K562 (cell line): Measurements from ENCODE around the gene FARP1. TPM values are rescaled to one million over a fixed set of nuclear protein-coding genes. Genes with fewer than 3 reads are reported as not detected.

ENCODE experiments used
- ARID1B ChIP-seq: fragments of 450-650 bp; IDR thresholded peaks from 2 replicates; pipeline ENCODE4 v1.6.1; 2016; ENCODE audit warnings: antibody characterized with exemption, mild to moderate bottlenecking, inconsistent platforms
- BCLAF1 ChIP-seq, 2 experiments: fragments of 450-650 bp in 1 of 2; IDR thresholded peaks; 2 replicates each; pipeline ENCODE4 v1.6.1; 2011 to 2017; ENCODE audit warnings: low read depth in 2 of 2, antibody characterized with exemption in 1 of 2, borderline replicate concordance in 1 of 2, low read length in 1 of 2, mild to moderate bottlenecking in 1 of 2, mixed read lengths in 1 of 2; ENCODE audit not compliant: control insufficient read depth in 1 of 2
- CREM ChIP-seq: IDR thresholded peaks from 2 replicates; pipeline ENCODE4 v1.6.1; 2014; ENCODE audit warnings: antibody characterized with exemption, low read depth
- DDX20 ChIP-seq: fragments of 450-650 bp; IDR thresholded peaks from 2 replicates; pipeline ENCODE4 v1.6.1; 2016; ENCODE audit warnings: missing genetic modification characterization, low read depth, mild to moderate bottlenecking, missing compliant biosample characterization, moderate library complexity
- DPF2 ChIP-seq: fragments of 450-650 bp; IDR thresholded peaks from 2 replicates; pipeline ENCODE4 v1.6.1; 2016
- ETV5 ChIP-seq: sonication (generic); formaldehyde crosslinking; IDR thresholded peaks from 2 replicates; pipeline ENCODE4 v1.4.0; 2020; ENCODE audit warnings: low read depth, mild to moderate bottlenecking, missing genetic modification reagents
- GTF2F1 ChIP-seq: IDR thresholded peaks from 2 replicates; pipeline ENCODE4 v1.6.1; 2011; ENCODE audit warnings: low read depth, low read length, improper control_type of control experiment
- HDAC6 ChIP-seq: IDR thresholded peaks from 2 replicates; pipeline ENCODE4 v1.6.1; 2012; ENCODE audit warnings: low read depth, mild to moderate bottlenecking, control low read depth, inconsistent platforms, low read length, moderate library complexity
- JUND ChIP-seq, 2 experiments: IDR thresholded peaks; 2 replicates in 1 of 2; 3 replicates in 1 of 2; pipeline ENCODE4 v1.6.1; 2011; ENCODE audit warnings: borderline replicate concordance in 2 of 2, low read depth in 2 of 2, low read length in 2 of 2, improper control_type of control experiment in 1 of 2, missing biosample characterization in 1 of 2, missing genetic modification characterization in 1 of 2, missing genetic modification reagents in 1 of 2
- MAFF ChIP-seq: IDR thresholded peaks from 2 replicates; pipeline ENCODE4 v1.6.1; 2012; ENCODE audit warnings: low read length, improper control_type of control experiment
- MEIS2 ChIP-seq: fragments of 450-650 bp; IDR thresholded peaks from 2 replicates; pipeline ENCODE4 v1.6.1; 2014; ENCODE audit warnings: mild to moderate bottlenecking; ENCODE audit not compliant: partially characterized antibody
- NFATC3 ChIP-seq: fragments of 450-650 bp; IDR thresholded peaks from 2 replicates; pipeline ENCODE4 v1.6.1; 2017; ENCODE audit warnings: mild to moderate bottlenecking
- NR1H2 ChIP-seq: sonication (generic); formaldehyde crosslinking; IDR thresholded peaks from 2 replicates; pipeline ENCODE4 v1.4.0; 2020; ENCODE audit warnings: mild to moderate bottlenecking, missing genetic modification reagents
- RBM34 ChIP-seq: fragments of 200-400 bp; formaldehyde crosslinking; IDR thresholded peaks from 2 replicates; pipeline ENCODE4 v1.6.1; 2018; ENCODE audit warnings: low read length, borderline replicate concordance; ENCODE audit not compliant: insufficient read depth
- TAF1 ChIP-seq: IDR thresholded peaks from 2 replicates; pipeline ENCODE4 v1.6.1; 2011; ENCODE audit warnings: mild to moderate bottlenecking, low read length, moderate library complexity; ENCODE audit not compliant: insufficient read depth, control insufficient read depth, severe bottlenecking; ENCODE audit errors: extremely low read depth
- ZBTB11 ChIP-seq, 3 experiments: fragments of 200-800 bp in 1 of 3; fragments of 250-450 bp in 1 of 3; fragments of 450-650 bp in 1 of 3; sonication (Bioruptor Pico) in 1 of 3; sonication (Bioruptor generic) in 1 of 3; formaldehyde crosslinking in 1 of 3; IDR thresholded peaks; 2 replicates each; pipeline versions ENCODE4 v1.6.1 to v1.8.0; 2016 to 2022; ENCODE audit warnings: mild to moderate bottlenecking in 2 of 3, missing genetic modification characterization in 2 of 3, missing compliant biosample characterization in 1 of 3, moderate library complexity in 1 of 3
- ZFP91 ChIP-seq: sonication (generic); formaldehyde crosslinking; IDR thresholded peaks from 2 replicates; pipeline ENCODE4 v1.8.0; 2022; ENCODE audit warnings: mild to moderate bottlenecking, missing genetic modification reagents
- ZNF311 ChIP-seq: fragments of 250-450 bp; sonication (Bioruptor Pico); IDR thresholded peaks from 2 replicates; pipeline ENCODE4 v1.4.0; 2020; ENCODE audit warnings: mild to moderate bottlenecking, moderate library complexity
- ZNF436 ChIP-seq: fragments of 250-450, 450-650 bp; sonication (Bioruptor Pico); formaldehyde crosslinking; IDR thresholded peaks from 2 replicates; pipeline ENCODE4 v1.7.0; 2020; ENCODE audit warnings: mild to moderate bottlenecking
- polyA plus RNA-seq, 8 experiments: library from polyadenylated mRNA; depleted of rRNA in 4 of 8; stranded (reverse) in 5 of 8; unstranded in 3 of 8; fragments of >200 nt; fragmentation: Nextera tagmentation in 2 of 8; fragmentation: Illumina TruSeq in 1 of 8; extraction: Ambion mirVana in 2 of 8; extraction: Trizol in 1 of 8; gene quantifications; 2 replicates each; pipeline versions ENCODE4 v1.2.1 to v1.2.3, GENCODE V29; 2011 to 2014; ENCODE audit warnings: inconsistent platforms in 1 of 8, missing spikeins in 1 of 8
- total RNA-seq, 7 experiments: library from RNA; depleted of rRNA in 6 of 7; stranded (reverse); fragments of >200 nt in 6 of 7; fragmentation: Illumina TruSeq in 2 of 7; extraction: Trizol in 2 of 7; gene quantifications; 2 replicates each; pipeline versions ENCODE4 v1.2.1 to v1.2.3, GENCODE V29; 2011 to 2021; ENCODE audit warnings: low replicate concordance in 1 of 7

Gene FARP1
- total and polyA plus RNA-seq, 9 of the 15 experiments (the other 6 are each of a cell fraction or from before 2014, with no cell fraction given), result 0.03 to 0.29 (median 0.05) TPM; not detected in 3

- TF ChIP-seq BCLAF1 (IDR thresholded peaks at IDR 0.05; ENCODE audit: borderline replicate concordance in 1 of 2, control insufficient read depth in 1 of 2, low read depth in 2 of 2, low read length in 1 of 2) (0 out of 4 replicates have a peak, but pooled peaks of 1 of the 2 experiments have one; percentile 51), NFATC3 (no peak), CREM (peak; percentile 64), ZNF311 (CRISPR knock-in tag) (no peak), DDX20 (tag) (no peak), JUND (IDR thresholded peaks at IDR 0.05; ENCODE audit: borderline replicate concordance, low read depth, low read length) (peak; percentile 88), JUND (tag; IDR thresholded peaks at IDR 0.05; ENCODE audit: borderline replicate concordance, low read depth, low read length) (peak; percentile 82; the same call in 2 of the 3 replicates), ARID1B (peak; percentile 69), GTF2F1 (no peak), ETV5 (CRISPR knock-in tag) (peak; percentile 96), MAFF (no peak), NR1H2 (CRISPR knock-in tag) (no peak), ZBTB11 (CRISPR knock-in tag; IDR thresholded peaks at IDR 0.05) (peak in 2 of 3 experiments; percentile 12 to 80; a peak in 2 of 6 replicates), DPF2 (peak; percentile 40; the same call in 1 of the 2 replicates), RBM34 (no peak), HDAC6 (no peak), TAF1 (peak; percentile 30), ZNF436 (CRISPR knock-in tag) (no peak), ZFP91 (CRISPR knock-in tag) (no peak), MEIS2 (peak; percentile 4)
Observed at GRCh38 chr13:98476538-98476966, 333.7 kb downstream of the FARP1 start (continued).
